H1 (cell line): ENCODE data around the gene TUBB2B. TPM values are rescaled to one million over a fixed set of nuclear protein-coding genes. Genes with fewer than 3 reads are reported as not detected.

Experiments used
- CTCF ChIA-PET: fragments of 300-600 bp; sonication (Branson Sonifier 250); formaldehyde crosslinking; loops from one replicate; lab custom pipeline; 2021; ENCODE audit not compliant: partially characterized antibody; lab: Charles Lee
- POLR2A ChIA-PET: fragments of 300-600 bp; sonication (Branson Sonifier 250); formaldehyde crosslinking; loops from one replicate; lab custom pipeline; 2021; ENCODE audit warnings: inconsistent platforms; ENCODE audit not compliant: partially characterized antibody; lab: Charles Lee
- DNase-seq, 2 experiments: peaks; one replicate each; pipeline versions ENCODE4 v3.0.0 to v3.0.0-alpha.2; 2010 to 2022; ENCODE audit warnings: low spot score in 2 of 2, low read depth in 1 of 2, mixed read lengths in 1 of 2
- FAIRE-seq: peaks from 2 replicates; lab custom pipeline; 2011; peaks lifted over from hg19 to GRCh38; lab: Jason Lieb, UNC
- H2AFZ ChIP-seq: 2 replicates; pipeline ENCODE4 v1.8.1; 2012; ENCODE audit warnings: low read length, inconsistent platforms
- H2AK5ac ChIP-seq: 2 replicates; pipeline ENCODE4 v1.6.1; 2013; ENCODE audit warnings: low read depth, low read length
- H2BK120ac ChIP-seq: replicated peaks from 2 replicates; pipeline ENCODE3; 2013; ENCODE audit warnings: low read depth, low read length, inconsistent platforms
- H2BK12ac ChIP-seq: 2 replicates; pipeline ENCODE4 v1.6.1; 2013; ENCODE audit warnings: low read depth, low read length
- H2BK15ac ChIP-seq: 2 replicates; pipeline ENCODE4 v1.6.1; 2013; ENCODE audit warnings: low read length
- H2BK20ac ChIP-seq: 2 replicates; pipeline ENCODE4 v1.6.1; 2013; ENCODE audit warnings: low read length
- H2BK5ac ChIP-seq: 2 replicates; pipeline ENCODE4 v1.6.1; 2013; ENCODE audit warnings: low read depth, low read length
- H3K14ac ChIP-seq: 2 replicates; pipeline ENCODE4 v1.6.1; 2013; ENCODE audit warnings: inconsistent platforms; ENCODE audit not compliant: insufficient read length
- H3K18ac ChIP-seq: 2 replicates; pipeline ENCODE4 v1.6.1; 2013; ENCODE audit warnings: low read length; ENCODE audit errors: extremely low read depth
- H3K23ac ChIP-seq: 2 replicates; pipeline ENCODE4 v1.6.1; 2013; ENCODE audit warnings: inconsistent platforms; ENCODE audit not compliant: insufficient read length
- H3K23me2 ChIP-seq: 2 replicates; pipeline ENCODE4 v1.6.1; 2013; ENCODE audit warnings: low read depth, low read length
- H3K27ac ChIP-seq: 2 replicates; pipeline ENCODE4 v1.6.1; 2011; ENCODE audit warnings: low read depth, low read length, inconsistent platforms
- H3K27me3 ChIP-seq, 4 experiments: replicated peaks in 1 of 4; 1 replicate in 1 of 4; 2 replicates in 3 of 4; pipeline versions ENCODE4 v1.6.1 to v1.8.1; 2011 to 2013; ENCODE audit warnings: low read length in 3 of 4, mild to moderate bottlenecking in 3 of 4, inconsistent platforms in 2 of 4, mixed read lengths in 2 of 4, moderate library complexity in 1 of 4; ENCODE audit not compliant: control insufficient read depth in 3 of 4, insufficient read depth in 3 of 4; ENCODE audit errors: extremely low read depth in 1 of 4
- H3K36me3 ChIP-seq, 4 experiments: 2 replicates each; pipeline versions ENCODE4 v1.6.1 to v1.8.1; 2011 to 2013; ENCODE audit warnings: mild to moderate bottlenecking in 4 of 4, low read length in 3 of 4, moderate library complexity in 2 of 4, control low read depth in 1 of 4, inconsistent platforms in 1 of 4; ENCODE audit not compliant: insufficient read depth in 4 of 4, control insufficient read depth in 2 of 4
- H3K4ac ChIP-seq: replicated peaks from 2 replicates; pipeline ENCODE3; 2013; ENCODE audit warnings: low read length, low read depth, mixed read lengths, inconsistent platforms; ENCODE audit not compliant: insufficient read length
- H3K4me1 ChIP-seq, 4 experiments: replicated peaks in 1 of 4; 1 replicate in 1 of 4; 2 replicates in 3 of 4; pipeline versions ENCODE4 v1.6.1 to v1.8.1; 2011 to 2013; ENCODE audit warnings: low read length in 3 of 4, inconsistent platforms in 2 of 4, mixed read lengths in 1 of 4; ENCODE audit not compliant: insufficient read depth in 4 of 4, control insufficient read depth in 3 of 4
- H3K4me2 ChIP-seq, 2 experiments: 2 replicates each; pipeline versions ENCODE4 v1.6.1 to v1.8.1; 2011 to 2013; ENCODE audit warnings: low read depth in 2 of 2, low read length in 2 of 2, control low read depth in 1 of 2, inconsistent platforms in 1 of 2, mild to moderate bottlenecking in 1 of 2; ENCODE audit not compliant: insufficient read depth in 1 of 2
- H3K4me3 ChIP-seq, 4 experiments: fragments of 200-600, 300-600 bp in 1 of 4; sonication (generic), shearing (Covaris generic), sonication (Bioruptor Twin) in 1 of 4; 2 replicates each; pipeline versions ENCODE4 v1.5.1 to v1.8.1; 2011 to 2016; ENCODE audit warnings: low read length in 4 of 4, low read depth in 3 of 4, control low read depth in 2 of 4, inconsistent platforms in 2 of 4, mild to moderate bottlenecking in 2 of 4, mixed read lengths in 1 of 4, moderate library complexity in 1 of 4; ENCODE audit not compliant: insufficient read depth in 2 of 4; ENCODE audit errors: extremely low read depth in 1 of 4
- H3K56ac ChIP-seq: replicated peaks from 2 replicates; pipeline ENCODE3; 2013; ENCODE audit warnings: low read depth, mild to moderate bottlenecking, mixed read lengths, low read length, inconsistent platforms; ENCODE audit not compliant: insufficient read length
- H3K79me1 ChIP-seq: 2 replicates; pipeline ENCODE4 v1.6.1; 2013; ENCODE audit warnings: low read depth, low read length, control low read depth
- H3K79me2 ChIP-seq, 2 experiments: 2 replicates each; pipeline versions ENCODE4 v1.6.1 to v1.8.1; 2012 to 2013; ENCODE audit warnings: low read length in 2 of 2, mild to moderate bottlenecking in 2 of 2, inconsistent platforms in 1 of 2; ENCODE audit not compliant: insufficient read depth in 2 of 2, control insufficient read depth in 1 of 2
- H3K9ac ChIP-seq, 4 experiments: replicated peaks in 1 of 4; 1 replicate in 1 of 4; 2 replicates in 3 of 4; pipeline versions ENCODE4 v1.6.1 to v1.8.1; 2011 to 2013; ENCODE audit warnings: low read depth in 3 of 4, low read length in 3 of 4, control low read depth in 2 of 4, mild to moderate bottlenecking in 2 of 4, moderate library complexity in 2 of 4, inconsistent platforms in 1 of 4; ENCODE audit errors: extremely low read depth in 1 of 4
- H3K9me3 ChIP-seq, 2 experiments: 2 replicates each; pipeline versions ENCODE4 v1.6.1 to v1.8.1; 2012 to 2013; ENCODE audit warnings: mild to moderate bottlenecking in 2 of 2, moderate library complexity in 2 of 2, control low read depth in 1 of 2, inconsistent platforms in 1 of 2, low read depth in 1 of 2, low read length in 1 of 2, mixed read lengths in 1 of 2; ENCODE audit not compliant: insufficient read depth in 2 of 2
- H4K20me1 ChIP-seq, 2 experiments: replicated peaks in 1 of 2; 2 replicates each; pipeline versions ENCODE3 to v1.8.1; 2011 to 2013; ENCODE audit warnings: inconsistent platforms in 2 of 2, low read length in 2 of 2, mild to moderate bottlenecking in 1 of 2; ENCODE audit not compliant: insufficient read depth in 2 of 2, control insufficient read depth in 1 of 2
- H4K5ac ChIP-seq: 2 replicates; pipeline ENCODE4 v1.6.1; 2013; ENCODE audit warnings: low read length, low read depth, mixed read lengths, inconsistent platforms; ENCODE audit not compliant: insufficient read length
- H4K8ac ChIP-seq: 2 replicates; pipeline ENCODE4 v1.8.0; 2013; ENCODE audit warnings: mild to moderate bottlenecking, moderate library complexity, low read length, inconsistent platforms; ENCODE audit not compliant: insufficient read depth; ENCODE audit errors: extremely low read depth
- H4K91ac ChIP-seq: replicated peaks from 2 replicates; pipeline ENCODE3; 2013; ENCODE audit warnings: low read length, mixed read lengths, inconsistent platforms; ENCODE audit not compliant: insufficient read length
- JUN ChIP-seq: IDR thresholded peaks from 2 replicates; pipeline ENCODE4 v1.6.1; 2011; ENCODE audit warnings: low read depth, mild to moderate bottlenecking, improper control_type of control experiment, low read length
- PHF8 ChIP-seq: fragments of 200-600 bp; sonication (generic); conservative IDR thresholded peaks from 2 replicates; pipeline ENCODE4 v1.7.1; 2012; ENCODE audit warnings: low read depth, mild to moderate bottlenecking, inconsistent platforms, low read length, moderate library complexity
- RAD21 ChIP-seq, 2 experiments: IDR thresholded peaks in 1 of 2; conservative IDR thresholded peaks in 1 of 2; 2 replicates each; pipeline ENCODE4 v1.6.1; 2011; ENCODE audit warnings: low read depth in 2 of 2, low read length in 2 of 2, improper control_type of control experiment in 1 of 2, inconsistent platforms in 1 of 2, mild to moderate bottlenecking in 1 of 2, moderate library complexity in 1 of 2
- RBBP5 ChIP-seq: IDR thresholded peaks from 2 replicates; pipeline ENCODE4 v1.7.1; 2012; ENCODE audit warnings: low read depth, mild to moderate bottlenecking, inconsistent platforms, low read length, moderate library complexity, borderline replicate concordance
- RNF2 ChIP-seq: fragments of 200-900, 300-1000 bp; sonication (generic); IDR thresholded peaks from 2 replicates; pipeline ENCODE4 v1.7.1; 2016; ENCODE audit warnings: borderline replicate concordance, low read depth, mild to moderate bottlenecking, antibody characterized with exemption, low read length; ENCODE audit not compliant: poor library complexity, severe bottlenecking; ENCODE audit errors: missing control alignments
- RXRA ChIP-seq: IDR thresholded peaks from 2 replicates; pipeline ENCODE4 v1.6.1; 2011; ENCODE audit warnings: low read depth, mild to moderate bottlenecking, low read length, moderate library complexity; ENCODE audit not compliant: insufficient read depth
- TAF1 ChIP-seq: IDR thresholded peaks from 2 replicates; pipeline ENCODE4 v1.6.1; 2011; ENCODE audit warnings: mild to moderate bottlenecking, low read depth, low read length
- TEAD4 ChIP-seq: IDR thresholded peaks from 2 replicates; pipeline ENCODE4 v1.6.1; 2012; ENCODE audit warnings: low read depth, low read length, inconsistent platforms, mixed read lengths
- WGBS, 2 experiments: shearing (Covaris generic) in 1 of 2; methylation state at CpG; one replicate each; pipeline versions ENCODE4 v1.1.6 to v1.1.7; 2013 to 2015; ENCODE audit warnings: low lambda C conversion rate in 2 of 2, mixed read lengths in 2 of 2, inconsistent platforms in 1 of 2, low coverage in 1 of 2, missing lambda C conversion rate in 1 of 2; ENCODE audit not compliant: insufficient replicate concordance in 2 of 2, insufficient coverage in 1 of 2, insufficient read length in 1 of 2; ENCODE audit errors: extremely low coverage in 1 of 2, missing lambda C conversion rate in 1 of 2; 5-methylcytosine and 5-hydroxymethylcytosine counted together
- polyA plus RNA-seq, 7 experiments: library from polyadenylated mRNA; depleted of rRNA in 3 of 7; stranded (reverse) in 5 of 7; unstranded in 2 of 7; fragments of >200 nt in 5 of 7; fragments of 200-250 nt in 2 of 7; gene quantifications; 1 replicate in 5 of 7; 2 replicates in 1 of 7; 4 replicates in 1 of 7; pipeline versions ENCODE4 v1.2.1 to v1.2.3, GENCODE V29; 2011 to 2013; ENCODE audit warnings: missing spikeins in 2 of 7, mixed read lengths in 2 of 7
- total RNA-seq: library from RNA; stranded (reverse); fragmentation: NEBNext Ultra II Directional; extraction: Animal tissue kit (Norgen Biotek cat#: 25700); gene quantifications from 2 replicates; pipeline ENCODE4 v1.2.1, GENCODE V29; 2021

The TUBB2B gene
- total and polyA plus RNA-seq, 2 of the 8 experiments (the other 6 are each of a cell fraction or from before 2014, with no cell fraction given): 612 to 722 TPM

DNA sequence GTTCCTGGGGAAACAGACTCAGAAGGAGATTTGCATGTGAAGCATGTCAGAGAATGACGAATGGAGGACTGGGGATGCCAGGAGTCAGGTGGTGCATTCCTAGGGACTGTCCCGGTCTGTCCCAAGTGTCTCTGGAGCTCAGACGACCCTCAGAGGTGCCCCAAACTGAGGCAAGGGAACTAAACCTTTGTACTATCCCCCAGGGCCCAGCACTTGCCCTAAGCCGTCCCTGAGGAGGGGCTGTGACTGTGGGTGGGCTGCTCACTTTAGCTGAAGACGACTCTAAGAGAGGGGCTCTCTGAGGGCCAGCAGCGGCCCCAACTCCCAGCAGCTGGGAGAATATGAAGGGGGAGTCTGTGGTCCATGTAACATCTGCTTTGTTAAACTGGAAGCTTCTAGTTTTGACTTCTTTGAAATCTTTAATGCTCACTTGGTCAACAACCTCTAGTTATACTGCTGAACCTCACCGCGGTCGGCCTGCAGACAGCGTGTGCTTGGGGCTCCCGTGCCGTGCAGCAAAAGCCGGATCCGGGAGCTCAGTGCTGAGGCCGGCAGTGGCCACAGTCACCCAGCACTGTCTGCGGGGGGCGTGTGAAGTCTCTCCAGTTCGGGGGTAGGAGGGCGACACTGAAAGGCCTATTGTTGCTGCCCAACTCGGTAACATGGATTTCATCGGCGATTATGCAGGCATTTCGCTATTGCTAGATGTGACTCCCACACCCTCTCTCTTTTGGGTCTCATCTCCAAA, 34.2 kb downstream of the TUBB2B start:
- no peak overlapping the region for H2AK5ac ChIP-seq
- H3K23me2 ChIP-seq: no peaks in the 10 kb centered on the region
- H3K9ac ChIP-seq: no peak overlapping the region
- H3K4me1 ChIP-seq: peaks cover 13 to 24% (median 20%) of the 10 kb centered on the region in 4 experiments
- TF ChIP-seq PHF8: no peak
- TF ChIP-seq JUN: no peak
- no peak for TF ChIP-seq RXRA
- no peak for TF ChIP-seq RBBP5
- TF ChIP-seq TEAD4: 0 out of 2 replicates have a peak, but pooled peaks have one; percentile 6
- TF ChIP-seq RAD21 (IDR thresholded peaks at IDR 0.05 in 1 of 2, conservative IDR thresholded peaks at IDR 0.05 in 1 of 2; ENCODE audit: low read depth in 2 of 2, low read length in 2 of 2): no peak
- no peak for TF ChIP-seq RNF2
- TF ChIP-seq TAF1: no peak
- H3K79me1 ChIP-seq: no peaks in the 10 kb centered on the region; the same call in 1 of the 2 replicates
- no peak overlapping the region for H4K5ac ChIP-seq
- no peak overlapping the region for H4K8ac ChIP-seq
- H3K27me3 ChIP-seq: no peaks in the 10 kb centered on the region
- DNase-seq: no peak
- peak overlapping the region; percentile 63 for H4K91ac ChIP-seq
- H3K14ac ChIP-seq: no peak overlapping the region
- no peak overlapping the region for H2BK120ac ChIP-seq
- H2BK12ac ChIP-seq: peak overlapping the region; percentile 19; the same call in 1 of the 2 replicates
- peak overlapping the region; percentile 77; the same call in 1 of the 2 replicates for H2BK5ac ChIP-seq
- no peak overlapping the region for H3K4me3 ChIP-seq
- CTCF ChIA-PET: interaction anchor here (0.6 to 4.5 kb wide), 11 partner anchors 9 to 262 kb away, joined by 3 to 25 read pairs (median 3); no protein-coding TSS in a partner anchor
- peak overlapping the region; percentile 34 for H3K18ac ChIP-seq
- H3K27ac ChIP-seq: no peak overlapping the region
- H3K36me3 ChIP-seq: no peaks in the 10 kb centered on the region
- FAIRE-seq: no peak
- peak overlapping the region in 1 of 2 experiments; percentile 20; a peak in 2 of 4 replicates for H3K4me2 ChIP-seq
- H3K4ac ChIP-seq: peak overlapping the region; percentile 8
- POLR2A ChIA-PET: interaction anchor here (0.6 to 4.0 kb wide), 12 partner anchors 10 to 66 kb away, joined by 3 to 32 read pairs (median 4); partner anchors contain the start of genes TUBB2A and TUBB2B
- WGBS, 2 experiments: 73% methylated on average over 23 of the region's 23 CpGs; no CpG with 5 or more reads in 1 of the 2 experiments
- no peak overlapping the region for H3K56ac ChIP-seq
- no peak overlapping the region for H2BK15ac ChIP-seq
- H4K20me1 ChIP-seq: no peaks in the 10 kb centered on the region
- H2AFZ ChIP-seq: peak overlapping the region; percentile 67; the same call in 1 of the 2 replicates
- H3K79me2 ChIP-seq: no peaks in the 10 kb centered on the region
- H3K23ac ChIP-seq: no peak overlapping the region
- 0 out of 4 replicates have a peak, but pooled peaks cover 0 to 4% of the 10 kb centered on the region in 2 experiments for H3K9me3 ChIP-seq
- H2BK20ac ChIP-seq: peak overlapping the region; percentile 76; the same call in 1 of the 2 replicates
